H1 (cell line): ENCODE results near the gene KMT5B. TPM values are rescaled to one million over a fixed set of nuclear protein-coding genes. Genes with fewer than 3 reads are reported as not detected.

ENCODE experiments used
- CTCF ChIA-PET: fragments of 300-600 bp; sonication (Branson Sonifier 250); formaldehyde crosslinking; loops from one replicate; lab custom pipeline; 2021; ENCODE audit not compliant: partially characterized antibody; lab: Charles Lee
- POLR2A ChIA-PET: fragments of 300-600 bp; sonication (Branson Sonifier 250); formaldehyde crosslinking; loops from one replicate; lab custom pipeline; 2021; ENCODE audit warnings: inconsistent platforms; ENCODE audit not compliant: partially characterized antibody; lab: Charles Lee
- DNase-seq, 2 experiments: peaks; one replicate each; pipeline versions ENCODE4 v3.0.0 to v3.0.0-alpha.2; 2010 to 2022; ENCODE audit warnings: low spot score in 2 of 2, low read depth in 1 of 2, mixed read lengths in 1 of 2
- FAIRE-seq: peaks from 2 replicates; lab custom pipeline; 2011; peaks lifted over from hg19 to GRCh38; lab: Jason Lieb, UNC
- H2AFZ ChIP-seq: 2 replicates; pipeline ENCODE4 v1.8.1; 2012; ENCODE audit warnings: low read length, inconsistent platforms
- H2AK5ac ChIP-seq: 2 replicates; pipeline ENCODE4 v1.6.1; 2013; ENCODE audit warnings: low read depth, low read length
- H2BK120ac ChIP-seq: replicated peaks from 2 replicates; pipeline ENCODE3; 2013; ENCODE audit warnings: low read depth, low read length, inconsistent platforms
- H2BK12ac ChIP-seq: 2 replicates; pipeline ENCODE4 v1.6.1; 2013; ENCODE audit warnings: low read depth, low read length
- H2BK15ac ChIP-seq: 2 replicates; pipeline ENCODE4 v1.6.1; 2013; ENCODE audit warnings: low read length
- H2BK20ac ChIP-seq: 2 replicates; pipeline ENCODE4 v1.6.1; 2013; ENCODE audit warnings: low read length
- H2BK5ac ChIP-seq: 2 replicates; pipeline ENCODE4 v1.6.1; 2013; ENCODE audit warnings: low read depth, low read length
- H3K14ac ChIP-seq: 2 replicates; pipeline ENCODE4 v1.6.1; 2013; ENCODE audit warnings: inconsistent platforms; ENCODE audit not compliant: insufficient read length
- H3K18ac ChIP-seq: 2 replicates; pipeline ENCODE4 v1.6.1; 2013; ENCODE audit warnings: low read length; ENCODE audit errors: extremely low read depth
- H3K23ac ChIP-seq: 2 replicates; pipeline ENCODE4 v1.6.1; 2013; ENCODE audit warnings: inconsistent platforms; ENCODE audit not compliant: insufficient read length
- H3K23me2 ChIP-seq: 2 replicates; pipeline ENCODE4 v1.6.1; 2013; ENCODE audit warnings: low read depth, low read length
- H3K27ac ChIP-seq: 2 replicates; pipeline ENCODE4 v1.6.1; 2011; ENCODE audit warnings: low read depth, low read length, inconsistent platforms
- H3K27me3 ChIP-seq, 4 experiments: replicated peaks in 1 of 4; 1 replicate in 1 of 4; 2 replicates in 3 of 4; pipeline versions ENCODE4 v1.6.1 to v1.8.1; 2011 to 2013; ENCODE audit warnings: low read length in 3 of 4, mild to moderate bottlenecking in 3 of 4, inconsistent platforms in 2 of 4, mixed read lengths in 2 of 4, moderate library complexity in 1 of 4; ENCODE audit not compliant: control insufficient read depth in 3 of 4, insufficient read depth in 3 of 4; ENCODE audit errors: extremely low read depth in 1 of 4
- H3K36me3 ChIP-seq, 4 experiments: 2 replicates each; pipeline versions ENCODE4 v1.6.1 to v1.8.1; 2011 to 2013; ENCODE audit warnings: mild to moderate bottlenecking in 4 of 4, low read length in 3 of 4, moderate library complexity in 2 of 4, control low read depth in 1 of 4, inconsistent platforms in 1 of 4; ENCODE audit not compliant: insufficient read depth in 4 of 4, control insufficient read depth in 2 of 4
- H3K4ac ChIP-seq: replicated peaks from 2 replicates; pipeline ENCODE3; 2013; ENCODE audit warnings: low read length, low read depth, mixed read lengths, inconsistent platforms; ENCODE audit not compliant: insufficient read length
- H3K4me1 ChIP-seq, 4 experiments: replicated peaks in 1 of 4; 1 replicate in 1 of 4; 2 replicates in 3 of 4; pipeline versions ENCODE4 v1.6.1 to v1.8.1; 2011 to 2013; ENCODE audit warnings: low read length in 3 of 4, inconsistent platforms in 2 of 4, mixed read lengths in 1 of 4; ENCODE audit not compliant: insufficient read depth in 4 of 4, control insufficient read depth in 3 of 4
- H3K4me2 ChIP-seq, 2 experiments: 2 replicates each; pipeline versions ENCODE4 v1.6.1 to v1.8.1; 2011 to 2013; ENCODE audit warnings: low read depth in 2 of 2, low read length in 2 of 2, control low read depth in 1 of 2, inconsistent platforms in 1 of 2, mild to moderate bottlenecking in 1 of 2; ENCODE audit not compliant: insufficient read depth in 1 of 2
- H3K4me3 ChIP-seq, 4 experiments: fragments of 200-600, 300-600 bp in 1 of 4; sonication (generic), shearing (Covaris generic), sonication (Bioruptor Twin) in 1 of 4; 2 replicates each; pipeline versions ENCODE4 v1.5.1 to v1.8.1; 2011 to 2016; ENCODE audit warnings: low read length in 4 of 4, low read depth in 3 of 4, control low read depth in 2 of 4, inconsistent platforms in 2 of 4, mild to moderate bottlenecking in 2 of 4, mixed read lengths in 1 of 4, moderate library complexity in 1 of 4; ENCODE audit not compliant: insufficient read depth in 2 of 4; ENCODE audit errors: extremely low read depth in 1 of 4
- H3K56ac ChIP-seq: replicated peaks from 2 replicates; pipeline ENCODE3; 2013; ENCODE audit warnings: low read depth, mild to moderate bottlenecking, mixed read lengths, low read length, inconsistent platforms; ENCODE audit not compliant: insufficient read length
- H3K79me1 ChIP-seq: 2 replicates; pipeline ENCODE4 v1.6.1; 2013; ENCODE audit warnings: low read depth, low read length, control low read depth
- H3K79me2 ChIP-seq, 2 experiments: 2 replicates each; pipeline versions ENCODE4 v1.6.1 to v1.8.1; 2012 to 2013; ENCODE audit warnings: low read length in 2 of 2, mild to moderate bottlenecking in 2 of 2, inconsistent platforms in 1 of 2; ENCODE audit not compliant: insufficient read depth in 2 of 2, control insufficient read depth in 1 of 2
- H3K9ac ChIP-seq, 4 experiments: replicated peaks in 1 of 4; 1 replicate in 1 of 4; 2 replicates in 3 of 4; pipeline versions ENCODE4 v1.6.1 to v1.8.1; 2011 to 2013; ENCODE audit warnings: low read depth in 3 of 4, low read length in 3 of 4, control low read depth in 2 of 4, mild to moderate bottlenecking in 2 of 4, moderate library complexity in 2 of 4, inconsistent platforms in 1 of 4; ENCODE audit errors: extremely low read depth in 1 of 4
- H3K9me3 ChIP-seq, 2 experiments: 2 replicates each; pipeline versions ENCODE4 v1.6.1 to v1.8.1; 2012 to 2013; ENCODE audit warnings: mild to moderate bottlenecking in 2 of 2, moderate library complexity in 2 of 2, control low read depth in 1 of 2, inconsistent platforms in 1 of 2, low read depth in 1 of 2, low read length in 1 of 2, mixed read lengths in 1 of 2; ENCODE audit not compliant: insufficient read depth in 2 of 2
- H4K20me1 ChIP-seq, 2 experiments: replicated peaks in 1 of 2; 2 replicates each; pipeline versions ENCODE3 to v1.8.1; 2011 to 2013; ENCODE audit warnings: inconsistent platforms in 2 of 2, low read length in 2 of 2, mild to moderate bottlenecking in 1 of 2; ENCODE audit not compliant: insufficient read depth in 2 of 2, control insufficient read depth in 1 of 2
- H4K5ac ChIP-seq: 2 replicates; pipeline ENCODE4 v1.6.1; 2013; ENCODE audit warnings: low read length, low read depth, mixed read lengths, inconsistent platforms; ENCODE audit not compliant: insufficient read length
- H4K8ac ChIP-seq: 2 replicates; pipeline ENCODE4 v1.8.0; 2013; ENCODE audit warnings: mild to moderate bottlenecking, moderate library complexity, low read length, inconsistent platforms; ENCODE audit not compliant: insufficient read depth; ENCODE audit errors: extremely low read depth
- H4K91ac ChIP-seq: replicated peaks from 2 replicates; pipeline ENCODE3; 2013; ENCODE audit warnings: low read length, mixed read lengths, inconsistent platforms; ENCODE audit not compliant: insufficient read length
- MAFK ChIP-seq: IDR thresholded peaks from 2 replicates; pipeline ENCODE4 v1.6.1; 2012; ENCODE audit warnings: low read depth, mild to moderate bottlenecking, improper control_type of control experiment, low read length
- WGBS, 2 experiments: shearing (Covaris generic) in 1 of 2; methylation state at CpG; one replicate each; pipeline versions ENCODE4 v1.1.6 to v1.1.7; 2013 to 2015; ENCODE audit warnings: low lambda C conversion rate in 2 of 2, mixed read lengths in 2 of 2, inconsistent platforms in 1 of 2, low coverage in 1 of 2, missing lambda C conversion rate in 1 of 2; ENCODE audit not compliant: insufficient replicate concordance in 2 of 2, insufficient coverage in 1 of 2, insufficient read length in 1 of 2; ENCODE audit errors: extremely low coverage in 1 of 2, missing lambda C conversion rate in 1 of 2; 5-methylcytosine and 5-hydroxymethylcytosine counted together
- polyA plus RNA-seq, 7 experiments: library from polyadenylated mRNA; depleted of rRNA in 3 of 7; stranded (reverse) in 5 of 7; unstranded in 2 of 7; fragments of >200 nt in 5 of 7; fragments of 200-250 nt in 2 of 7; gene quantifications; 1 replicate in 5 of 7; 2 replicates in 1 of 7; 4 replicates in 1 of 7; pipeline versions ENCODE4 v1.2.1 to v1.2.3, GENCODE V29; 2011 to 2013; ENCODE audit warnings: missing spikeins in 2 of 7, mixed read lengths in 2 of 7
- total RNA-seq: library from RNA; stranded (reverse); fragmentation: NEBNext Ultra II Directional; extraction: Animal tissue kit (Norgen Biotek cat#: 25700); gene quantifications from 2 replicates; pipeline ENCODE4 v1.2.1, GENCODE V29; 2021

The KMT5B gene
- total and polyA plus RNA-seq, 2 of the 8 experiments (the other 6 are each of a cell fraction or from before 2014, with no cell fraction given) = 11.0 to 40.8 TPM

DNA sequence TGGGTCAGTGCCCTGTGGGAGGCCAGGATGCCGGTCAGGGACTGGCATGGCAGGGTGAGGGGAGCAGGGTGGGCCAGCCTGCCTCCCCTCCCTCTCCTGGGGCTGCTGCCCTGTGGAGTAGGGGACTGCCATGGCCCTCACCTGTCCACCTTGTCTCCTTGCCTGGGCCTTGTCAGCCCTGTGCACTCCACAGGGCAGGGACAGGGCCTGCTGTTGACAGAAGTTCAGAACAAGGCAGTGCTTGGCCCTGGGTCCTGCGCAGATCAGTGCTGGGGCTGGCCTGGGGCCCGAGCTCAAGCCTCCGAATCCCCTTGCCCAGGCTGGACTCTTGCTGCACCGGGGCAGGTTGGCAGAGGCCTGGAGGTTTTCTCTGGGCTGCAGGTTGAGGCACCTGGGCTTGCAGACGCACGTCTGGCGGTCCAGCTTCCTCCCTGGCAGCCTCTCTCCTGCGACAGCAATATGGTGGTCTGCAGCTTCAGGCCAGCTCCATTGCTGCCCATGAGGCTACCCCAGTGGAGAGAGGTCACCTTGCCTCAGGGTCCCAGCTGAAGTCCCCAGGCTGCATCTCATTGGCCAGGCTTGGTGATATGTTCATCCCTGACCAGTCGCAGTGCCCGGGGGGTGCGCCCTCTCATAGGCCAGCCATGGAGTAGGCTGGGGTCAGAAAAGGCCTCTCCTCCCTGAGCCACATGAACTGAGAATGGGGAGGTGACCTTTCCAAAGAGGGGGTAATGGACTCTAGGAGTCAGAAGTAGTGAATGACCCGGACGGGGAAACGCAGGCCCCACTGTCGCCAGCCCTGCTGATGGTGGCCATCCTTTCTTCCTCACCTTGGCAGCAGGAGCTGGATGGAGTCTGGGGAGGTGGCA, 70.4 kb downstream of the KMT5B start:
- H3K27ac ChIP-seq = no peak overlapping the region
- no peak overlapping the region for H3K4me2 ChIP-seq
- no peak overlapping the region for H2AFZ ChIP-seq
- WGBS, 2 experiments = 90% methylated on average over 15 of the region's 16 CpGs; no CpG with 5 or more reads in 1 of the 2 experiments
- no peak overlapping the region for H3K23ac ChIP-seq
- H3K36me3 ChIP-seq = no peaks in the 10 kb centered on the region
- H3K4me1 ChIP-seq = no peaks in the 10 kb centered on the region
- no peak overlapping the region for H4K91ac ChIP-seq
- no peak for TF ChIP-seq MAFK
- H3K79me1 ChIP-seq = no peaks in the 10 kb centered on the region; the same call in 1 of the 2 replicates
- no peaks in the 10 kb centered on the region for H3K27me3 ChIP-seq
- H4K8ac ChIP-seq = peak overlapping the region; percentile 59
- POLR2A ChIA-PET = interaction anchor here (1.2 kb wide), 1 partner anchor 21 kb away, joined by 4 read pairs; no protein-coding TSS in a partner anchor
- no peaks in the 10 kb centered on the region for H3K9me3 ChIP-seq
- no peak overlapping the region for H3K4ac ChIP-seq
- DNase-seq (no peak), FAIRE-seq (no peak)
- H3K9ac ChIP-seq = no peak overlapping the region
- H3K14ac ChIP-seq = no peak overlapping the region
- no peak overlapping the region for H2BK15ac ChIP-seq
- no peak overlapping the region for H3K56ac ChIP-seq
- H3K23me2 ChIP-seq = no peaks in the 10 kb centered on the region
- H2AK5ac ChIP-seq = no peak overlapping the region
- H3K18ac ChIP-seq = no peak overlapping the region
- H3K4me3 ChIP-seq = no peak overlapping the region
- CTCF ChIA-PET = no interaction called here
- no peak overlapping the region for H4K5ac ChIP-seq
- no peak overlapping the region for H2BK12ac ChIP-seq
- no peaks in the 10 kb centered on the region for H3K79me2 ChIP-seq
- no peak overlapping the region for H2BK20ac ChIP-seq
- no peak overlapping the region for H2BK5ac ChIP-seq
- H4K20me1 ChIP-seq = no peaks in the 10 kb centered on the region
- no peak overlapping the region for H2BK120ac ChIP-seq
